ENCODE results near the gene TTC3. TPM values are rescaled to one million over a fixed set of nuclear protein-coding genes. Genes with fewer than 3 reads are reported as not detected.

The TTC3 gene
- total and polyA plus RNA-seq, 9 of the 15 experiments (the other 6 are each of a cell fraction or from before 2014, with no cell fraction given): 17.5 to 92.0 (median 59.5) TPM

DNA sequence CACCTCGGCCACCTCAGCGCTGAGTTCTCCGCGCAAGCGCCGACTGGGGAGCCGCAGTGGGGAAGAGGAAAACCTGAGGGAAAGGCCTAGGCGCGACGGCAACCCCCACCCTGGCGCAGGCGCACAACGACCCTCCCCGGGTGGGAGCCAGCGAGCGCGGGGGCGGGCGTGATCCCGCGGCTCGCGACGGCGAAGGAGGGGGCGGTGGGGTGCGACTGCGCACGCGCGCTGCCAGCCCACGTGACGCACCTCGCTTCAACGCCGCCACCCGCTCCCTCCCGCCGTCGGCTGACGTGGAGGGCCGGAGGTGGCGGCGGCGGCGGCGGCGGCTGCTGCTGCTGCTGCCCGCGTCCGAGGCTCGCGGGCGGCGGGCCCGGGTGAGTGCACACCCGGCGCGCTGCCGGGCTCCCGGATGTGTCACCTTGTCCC lies at the start of gene TTC3, which contains the start of gene PIGP (continued):
- TF ChIP-seq, protein P1, sequence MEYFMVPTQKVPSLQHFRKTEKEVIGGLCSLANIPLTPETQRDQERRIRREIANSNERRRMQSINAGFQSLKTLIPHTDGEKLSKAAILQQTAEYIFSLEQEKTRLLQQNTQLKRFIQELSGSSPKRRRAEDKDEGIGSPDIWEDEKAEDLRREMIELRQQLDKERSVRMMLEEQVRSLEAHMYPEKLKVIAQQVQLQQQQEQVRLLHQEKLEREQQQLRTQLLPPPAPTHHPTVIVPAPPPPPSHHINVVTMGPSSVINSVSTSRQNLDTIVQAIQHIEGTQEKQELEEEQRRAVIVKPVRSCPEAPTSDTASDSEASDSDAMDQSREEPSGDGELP (CRISPR knock-in tag; IDR thresholded peaks at IDR 0.05; ENCODE audit: borderline replicate concordance): peak; percentile 58; the same call in 1 of the 2 replicates
- TF ChIP-seq, protein P2, sequence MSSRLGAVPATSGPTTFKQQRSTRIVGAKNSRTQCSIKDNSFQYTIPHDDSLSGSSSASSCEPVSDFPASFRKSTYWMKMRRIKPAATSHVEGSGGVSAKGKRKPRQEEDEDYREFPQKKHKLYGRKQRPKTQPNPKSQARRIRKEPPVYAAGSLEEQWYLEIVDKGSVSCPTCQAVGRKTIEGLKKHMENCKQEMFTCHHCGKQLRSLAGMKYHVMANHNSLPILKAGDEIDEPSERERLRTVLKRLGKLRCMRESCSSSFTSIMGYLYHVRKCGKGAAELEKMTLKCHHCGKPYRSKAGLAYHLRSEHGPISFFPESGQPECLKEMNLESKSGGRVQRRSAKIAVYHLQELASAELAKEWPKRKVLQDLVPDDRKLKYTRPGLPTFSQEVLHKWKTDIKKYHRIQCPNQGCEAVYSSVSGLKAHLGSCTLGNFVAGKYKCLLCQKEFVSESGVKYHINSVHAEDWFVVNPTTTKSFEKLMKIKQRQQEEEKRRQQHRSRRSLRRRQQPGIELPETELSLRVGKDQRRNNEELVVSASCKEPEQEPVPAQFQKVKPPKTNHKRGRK (tag; IDR thresholded peaks at IDR 0.05): no peak
- TF ChIP-seq POLR3G (IDR thresholded peaks at IDR 0.05; ENCODE audit: extremely low read depth, insufficient read length, insufficient replicate concordance): no peak
- TF ChIP-seq TEAD1 (CRISPR knock-in tag; IDR thresholded peaks at IDR 0.05): peak in 1 of 2 experiments; percentile 29; a peak in 1 of 4 replicates
- no peak for TF ChIP-seq BDP1 (IDR thresholded peaks at IDR 0.05; ENCODE audit: insufficient read depth, insufficient read length)
- TF ChIP-seq SIRT6 (IDR thresholded peaks at IDR 0.05; ENCODE audit: low read depth, low read length): no peak
- TF ChIP-seq NFIC (IDR thresholded peaks at IDR 0.05): no peak
- TF ChIP-seq, protein P3, sequence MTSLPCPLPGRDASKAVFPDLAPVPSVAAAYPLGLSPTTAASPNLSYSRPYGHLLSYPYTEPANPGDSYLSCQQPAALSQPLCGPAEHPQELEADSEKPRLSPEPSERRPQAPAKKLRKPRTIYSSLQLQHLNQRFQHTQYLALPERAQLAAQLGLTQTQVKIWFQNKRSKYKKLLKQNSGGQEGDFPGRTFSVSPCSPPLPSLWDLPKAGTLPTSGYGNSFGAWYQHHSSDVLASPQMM (CRISPR knock-in tag; IDR thresholded peaks at IDR 0.05): no peak
- no peak for TF ChIP-seq THRAP3 (IDR thresholded peaks at IDR 0.05; ENCODE audit: borderline replicate concordance)
- TF ChIP-seq ZNF717 (CRISPR knock-in tag; IDR thresholded peaks at IDR 0.05): no peak
- no peak for TF ChIP-seq MAFK (IDR thresholded peaks at IDR 0.05; ENCODE audit: low read length)
- TF ChIP-seq, protein P4, sequence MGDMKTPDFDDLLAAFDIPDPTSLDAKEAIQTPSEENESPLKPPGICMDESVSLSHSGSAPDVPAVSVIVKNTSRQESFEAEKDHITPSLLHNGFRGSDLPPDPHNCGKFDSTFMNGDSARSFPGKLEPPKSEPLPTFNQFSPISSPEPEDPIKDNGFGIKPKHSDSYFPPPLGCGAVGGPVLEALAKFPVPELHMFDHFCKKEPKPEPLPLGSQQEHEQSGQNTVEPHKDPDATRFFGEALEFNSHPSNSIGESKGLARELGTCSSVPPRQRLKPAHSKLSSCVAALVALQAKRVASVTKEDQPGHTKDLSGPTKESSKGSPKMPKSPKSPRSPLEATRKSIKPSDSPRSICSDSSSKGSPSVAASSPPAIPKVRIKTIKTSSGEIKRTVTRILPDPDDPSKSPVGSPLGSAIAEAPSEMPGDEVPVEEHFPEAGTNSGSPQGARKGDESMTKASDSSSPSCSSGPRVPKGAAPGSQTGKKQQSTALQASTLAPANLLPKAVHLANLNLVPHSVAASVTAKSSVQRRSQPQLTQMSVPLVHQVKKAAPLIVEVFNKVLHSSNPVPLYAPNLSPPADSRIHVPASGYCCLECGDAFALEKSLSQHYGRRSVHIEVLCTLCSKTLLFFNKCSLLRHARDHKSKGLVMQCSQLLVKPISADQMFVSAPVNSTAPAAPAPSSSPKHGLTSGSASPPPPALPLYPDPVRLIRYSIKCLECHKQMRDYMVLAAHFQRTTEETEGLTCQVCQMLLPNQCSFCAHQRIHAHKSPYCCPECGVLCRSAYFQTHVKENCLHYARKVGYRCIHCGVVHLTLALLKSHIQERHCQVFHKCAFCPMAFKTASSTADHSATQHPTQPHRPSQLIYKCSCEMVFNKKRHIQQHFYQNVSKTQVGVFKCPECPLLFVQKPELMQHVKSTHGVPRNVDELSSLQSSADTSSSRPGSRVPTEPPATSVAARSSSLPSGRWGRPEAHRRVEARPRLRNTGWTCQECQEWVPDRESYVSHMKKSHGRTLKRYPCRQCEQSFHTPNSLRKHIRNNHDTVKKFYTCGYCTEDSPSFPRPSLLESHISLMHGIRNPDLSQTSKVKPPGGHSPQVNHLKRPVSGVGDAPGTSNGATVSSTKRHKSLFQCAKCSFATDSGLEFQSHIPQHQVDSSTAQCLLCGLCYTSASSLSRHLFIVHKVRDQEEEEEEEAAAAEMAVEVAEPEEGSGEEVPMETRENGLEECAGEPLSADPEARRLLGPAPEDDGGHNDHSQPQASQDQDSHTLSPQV (IDR thresholded peaks at IDR 0.05): 0 out of 2 replicates have a peak, but pooled peaks have one; percentile 50
- TF ChIP-seq, protein P5, sequence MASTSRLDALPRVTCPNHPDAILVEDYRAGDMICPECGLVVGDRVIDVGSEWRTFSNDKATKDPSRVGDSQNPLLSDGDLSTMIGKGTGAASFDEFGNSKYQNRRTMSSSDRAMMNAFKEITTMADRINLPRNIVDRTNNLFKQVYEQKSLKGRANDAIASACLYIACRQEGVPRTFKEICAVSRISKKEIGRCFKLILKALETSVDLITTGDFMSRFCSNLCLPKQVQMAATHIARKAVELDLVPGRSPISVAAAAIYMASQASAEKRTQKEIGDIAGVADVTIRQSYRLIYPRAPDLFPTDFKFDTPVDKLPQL (IDR thresholded peaks at IDR 0.05; ENCODE audit: extremely low read depth, insufficient read length): peak; percentile 17
- TF ChIP-seq, protein P6, sequence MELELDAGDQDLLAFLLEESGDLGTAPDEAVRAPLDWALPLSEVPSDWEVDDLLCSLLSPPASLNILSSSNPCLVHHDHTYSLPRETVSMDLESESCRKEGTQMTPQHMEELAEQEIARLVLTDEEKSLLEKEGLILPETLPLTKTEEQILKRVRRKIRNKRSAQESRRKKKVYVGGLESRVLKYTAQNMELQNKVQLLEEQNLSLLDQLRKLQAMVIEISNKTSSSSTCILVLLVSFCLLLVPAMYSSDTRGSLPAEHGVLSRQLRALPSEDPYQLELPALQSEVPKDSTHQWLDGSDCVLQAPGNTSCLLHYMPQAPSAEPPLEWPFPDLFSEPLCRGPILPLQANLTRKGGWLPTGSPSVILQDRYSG (tag; conservative IDR thresholded peaks at IDR 0.05; ENCODE audit: low read depth): no peak
- no peak for TF ChIP-seq ELF4 (CRISPR knock-in tag; IDR thresholded peaks at IDR 0.05)
- TF ChIP-seq KDM5B (IDR thresholded peaks at IDR 0.05; ENCODE audit: insufficient replicate concordance, low read depth, low read length): peak; percentile 85
- no peak for TF ChIP-seq TAF15 (IDR thresholded peaks at IDR 0.05; ENCODE audit: low read depth, low read length)
